IMR-90 (cell line): ENCODE data around the gene ZYG11B. TPM values are rescaled to one million over a fixed set of nuclear protein-coding genes. Genes with fewer than 3 reads are reported as not detected.

Experiments
- ATAC-seq: fragments of 200-7000 bp; cut with Tn5 transposase; 2 replicates; pipeline ENCODE4 v1.9.1; 2020; ENCODE audit warnings: low read depth, mild to moderate bottlenecking, moderate library complexity
- BruUV-seq: library from RNA; stranded (reverse); fragments of 400-500 nt; replicated peaks from 2 replicates; lab custom pipeline; 2021; lab: Mats Ljungman, UMichigan
- CTCF ChIA-PET: fragments of 300-600 bp; formaldehyde crosslinking; extraction: SDS; loops from one replicate; lab custom pipeline; 2021; ENCODE audit warnings: antibody characterized with exemption; lab: Yijun Ruan, JAX
- POLR2A ChIA-PET: fragments of 300-600 bp; sonication (Branson Sonifier 250); formaldehyde crosslinking; loops from one replicate; lab custom pipeline; 2022; ENCODE audit warnings: antibody characterized with exemption; ENCODE audit not compliant: unreplicated experiment; lab: Charles Lee
- DNase-seq: peaks from one replicate; pipeline ENCODE4 v3.0.0; 2013
- H2AFZ ChIP-seq: replicated peaks from 2 replicates; pipeline ENCODE3; 2013; ENCODE audit warnings: low read length, mild to moderate bottlenecking; ENCODE audit not compliant: poor library complexity
- H2AK5ac ChIP-seq: 2 replicates; pipeline ENCODE4 v1.6.1; 2013; ENCODE audit warnings: low read depth, low read length, inconsistent platforms
- H2AK9ac ChIP-seq: replicated peaks from 2 replicates; pipeline ENCODE3; 2013; ENCODE audit warnings: mild to moderate bottlenecking, low read depth, low read length, moderate library complexity; ENCODE audit not compliant: poor library complexity
- H2BK120ac ChIP-seq: 2 replicates; pipeline ENCODE4 v1.6.1; 2013; ENCODE audit warnings: low read depth, low read length, inconsistent platforms
- H2BK15ac ChIP-seq: 3 replicates; pipeline ENCODE4 v1.6.1; 2013; ENCODE audit warnings: low read depth, low read length, inconsistent platforms
- H2BK20ac ChIP-seq: 2 replicates; pipeline ENCODE4 v1.6.1; 2013; ENCODE audit warnings: low read depth, mild to moderate bottlenecking, inconsistent platforms, low read length, moderate library complexity
- H2BK5ac ChIP-seq: 2 replicates; pipeline ENCODE4 v1.6.1; 2013; ENCODE audit warnings: mild to moderate bottlenecking, low read depth, low read length, inconsistent platforms; ENCODE audit not compliant: poor library complexity, severe bottlenecking
- H3K14ac ChIP-seq: replicated peaks from 2 replicates; pipeline ENCODE4 v1.6.1; 2013; ENCODE audit warnings: low read depth, low read length, inconsistent platforms
- H3K18ac ChIP-seq: 2 replicates; pipeline ENCODE4 v1.6.1; 2013; ENCODE audit warnings: low read depth, low read length, control low read depth
- H3K23ac ChIP-seq: 2 replicates; pipeline ENCODE4 v1.6.1; 2013; ENCODE audit warnings: low read depth, low read length, inconsistent platforms
- H3K27ac ChIP-seq: 2 replicates; pipeline ENCODE4 v1.5.1; 2013; ENCODE audit warnings: mild to moderate bottlenecking, control low read depth, low read length; ENCODE audit not compliant: insufficient read depth
- H3K27me3 ChIP-seq: 2 replicates; pipeline ENCODE4 v1.6.1; 2013; ENCODE audit warnings: low read length; ENCODE audit not compliant: control insufficient read depth, insufficient read depth
- H3K36me3 ChIP-seq: 2 replicates; pipeline ENCODE4 v1.6.1; 2013; ENCODE audit warnings: low read length, mixed read lengths; ENCODE audit not compliant: control insufficient read depth, insufficient read depth
- H3K4ac ChIP-seq: 2 replicates; pipeline ENCODE4 v1.6.1; 2013; ENCODE audit warnings: low read depth, low read length, inconsistent platforms
- H3K4me1 ChIP-seq: 2 replicates; pipeline ENCODE4 v1.6.1; 2013; ENCODE audit warnings: low read length, mixed read lengths; ENCODE audit not compliant: control insufficient read depth, insufficient read depth
- H3K4me2 ChIP-seq: 2 replicates; pipeline ENCODE4 v1.6.1; 2013; ENCODE audit warnings: low read depth, mild to moderate bottlenecking, control low read depth, low read length, moderate library complexity
- H3K4me3 ChIP-seq: 2 replicates; pipeline ENCODE4 v1.5.1; 2013; ENCODE audit warnings: low read depth, mild to moderate bottlenecking, control low read depth, low read length, moderate library complexity; ENCODE audit not compliant: insufficient read depth
- H3K56ac ChIP-seq: 2 replicates; pipeline ENCODE4 v1.6.1; 2013; ENCODE audit warnings: low read length, inconsistent platforms; ENCODE audit not compliant: insufficient read depth; ENCODE audit errors: extremely low read depth
- H3K79me1 ChIP-seq, 2 experiments: 2 replicates each; pipeline ENCODE4 v1.6.1; 2013; ENCODE audit warnings: low read length in 2 of 2, inconsistent platforms in 1 of 2, low read depth in 1 of 2
- H3K9ac ChIP-seq: 2 replicates; pipeline ENCODE4 v1.6.1; 2013; ENCODE audit warnings: low read depth, low read length, control low read depth
- H3K9me1 ChIP-seq: 2 replicates; pipeline ENCODE4 v1.6.1; 2013; ENCODE audit warnings: low read length, inconsistent platforms; ENCODE audit not compliant: insufficient read depth
- H3K9me3 ChIP-seq: 2 replicates; pipeline ENCODE4 v1.6.1; 2013; ENCODE audit warnings: low read length; ENCODE audit not compliant: control insufficient read depth, insufficient read depth
- H4K20me1 ChIP-seq: 2 replicates; pipeline ENCODE4 v1.6.1; 2013; ENCODE audit warnings: low read length, inconsistent platforms; ENCODE audit not compliant: insufficient read depth
- H4K5ac ChIP-seq: 2 replicates; pipeline ENCODE4 v1.6.1; 2013; ENCODE audit warnings: mild to moderate bottlenecking, low read depth, low read length, control low read depth
- H4K8ac ChIP-seq, 2 experiments: 2 replicates each; pipeline ENCODE4 v1.6.1; 2013; ENCODE audit warnings: low read depth in 2 of 2, low read length in 2 of 2, control low read depth in 1 of 2, inconsistent platforms in 1 of 2
- H4K91ac ChIP-seq: 2 replicates; pipeline ENCODE4 v1.6.1; 2013; ENCODE audit warnings: low read depth, low read length, inconsistent platforms; ENCODE audit not compliant: insufficient read depth
- BHLHE40 ChIP-seq: fragments of 150-350 bp; IDR thresholded peaks from 2 replicates; pipeline ENCODE4 v1.6.1; 2016; ENCODE audit warnings: mild to moderate bottlenecking, low read depth, low read length
- CEBPB ChIP-seq: IDR thresholded peaks from 2 replicates; pipeline ENCODE4 v1.6.1; 2012; ENCODE audit warnings: low read depth, low read length, improper control_type of control experiment
- FOS ChIP-seq: fragments of 150-350 bp; IDR thresholded peaks from 2 replicates; pipeline ENCODE4 v1.6.1; 2016; ENCODE audit warnings: low read depth, low read length
- MAFK ChIP-seq: IDR thresholded peaks from 2 replicates; pipeline ENCODE4 v1.6.1; 2012; ENCODE audit warnings: low read depth, low read length, improper control_type of control experiment
- MXI1 ChIP-seq: IDR thresholded peaks from 2 replicates; pipeline ENCODE4 v1.6.1; 2012; ENCODE audit warnings: low read depth, mild to moderate bottlenecking, low read length, moderate library complexity, borderline replicate concordance
- NFE2L2 ChIP-seq: fragments of 150-350 bp; IDR thresholded peaks from 2 replicates; pipeline ENCODE4 v1.6.1; 2016; ENCODE audit warnings: low read depth, mild to moderate bottlenecking, low read length
- POLR2A ChIP-seq: IDR thresholded peaks from 2 replicates; pipeline ENCODE4 v1.6.1; 2012; ENCODE audit warnings: mild to moderate bottlenecking, low read depth, low read length
- RAD21 ChIP-seq: IDR thresholded peaks from 2 replicates; pipeline ENCODE4 v1.6.1; 2012; ENCODE audit warnings: low read length, improper control_type of control experiment
- RFX5 ChIP-seq: IDR thresholded peaks from 2 replicates; pipeline ENCODE4 v1.8.0; 2012; ENCODE audit warnings: low read depth, mild to moderate bottlenecking, low read length, moderate library complexity
- SMC3 ChIP-seq: fragments of 150-350 bp; IDR thresholded peaks from 2 replicates; pipeline ENCODE4 v1.6.1; 2016; ENCODE audit warnings: low read depth, mild to moderate bottlenecking, antibody characterized with exemption, low read length, moderate library complexity
- WGBS, 2 experiments: methylation state at CpG; one replicate each; pipeline versions ENCODE4 v1.1.5 to v1.1.7; 2013; ENCODE audit warnings: missing lambda C conversion rate in 2 of 2; ENCODE audit not compliant: insufficient read length in 1 of 2; ENCODE audit errors: extremely low coverage in 2 of 2; 5-methylcytosine and 5-hydroxymethylcytosine counted together
- dilution Hi-C: fragments of 300-500 bp; cut with HindIII; formaldehyde crosslinking; loops from one replicate; pipeline ENCODE4 v1.14.3; 2018; ENCODE audit warnings: low sequenced_read_pairs; ENCODE audit not compliant: unreplicated experiment
- in situ Hi-C: fragments of 300-500 bp; cut with MboI; formaldehyde crosslinking; loops from 3 replicates; pipeline ENCODE4 v1.14.3; 2019; ENCODE audit warnings: low sequenced_read_pairs, inconsistent platforms, mixed read lengths
- intact Hi-C: fragments of 100-400 bp; cut with micrococcal nuclease; formaldehyde crosslinking; loops from 2 replicates; pipeline ENCODE4 v1.10.0; 2022
- polyA plus RNA-seq, 3 experiments: library from polyadenylated mRNA; depleted of rRNA; stranded (reverse); fragments of >200 nt; gene quantifications; 2 replicates each; pipeline ENCODE4 v1.2.3, GENCODE V29; 2012; ENCODE audit warnings: low replicate concordance in 1 of 3
- total RNA-seq: library from RNA; depleted of rRNA; stranded (reverse); fragments of >200 nt; gene quantifications from 2 replicates; pipeline ENCODE4 v1.2.3, GENCODE V29; 2012
- TF ChIP-seq, protein P1 (sequence below): fragments of 150-350 bp; IDR thresholded peaks from 2 replicates; pipeline ENCODE4 v1.6.1; 2016; ENCODE audit warnings: low read depth, mild to moderate bottlenecking, low read length, moderate library complexity, borderline replicate concordance
- TF ChIP-seq, protein P2 (sequence below): conservative IDR thresholded peaks from 2 replicates; pipeline ENCODE4 v1.5.1; 2012; ENCODE audit warnings: mild to moderate bottlenecking, low read depth, low read length, improper control_type of control experiment
- TF ChIP-seq, protein P3 (sequence below): fragments of 150-350 bp; IDR thresholded peaks from 2 replicates; pipeline ENCODE4 v1.6.1; 2017; ENCODE audit warnings: mild to moderate bottlenecking, antibody characterized with exemption, low read length, low read depth

Gene ZYG11B
- total and polyA plus RNA-seq, 2 of the 4 experiments (the other 2 are of a cell fraction): 8.1 to 55.2 TPM

DNA sequence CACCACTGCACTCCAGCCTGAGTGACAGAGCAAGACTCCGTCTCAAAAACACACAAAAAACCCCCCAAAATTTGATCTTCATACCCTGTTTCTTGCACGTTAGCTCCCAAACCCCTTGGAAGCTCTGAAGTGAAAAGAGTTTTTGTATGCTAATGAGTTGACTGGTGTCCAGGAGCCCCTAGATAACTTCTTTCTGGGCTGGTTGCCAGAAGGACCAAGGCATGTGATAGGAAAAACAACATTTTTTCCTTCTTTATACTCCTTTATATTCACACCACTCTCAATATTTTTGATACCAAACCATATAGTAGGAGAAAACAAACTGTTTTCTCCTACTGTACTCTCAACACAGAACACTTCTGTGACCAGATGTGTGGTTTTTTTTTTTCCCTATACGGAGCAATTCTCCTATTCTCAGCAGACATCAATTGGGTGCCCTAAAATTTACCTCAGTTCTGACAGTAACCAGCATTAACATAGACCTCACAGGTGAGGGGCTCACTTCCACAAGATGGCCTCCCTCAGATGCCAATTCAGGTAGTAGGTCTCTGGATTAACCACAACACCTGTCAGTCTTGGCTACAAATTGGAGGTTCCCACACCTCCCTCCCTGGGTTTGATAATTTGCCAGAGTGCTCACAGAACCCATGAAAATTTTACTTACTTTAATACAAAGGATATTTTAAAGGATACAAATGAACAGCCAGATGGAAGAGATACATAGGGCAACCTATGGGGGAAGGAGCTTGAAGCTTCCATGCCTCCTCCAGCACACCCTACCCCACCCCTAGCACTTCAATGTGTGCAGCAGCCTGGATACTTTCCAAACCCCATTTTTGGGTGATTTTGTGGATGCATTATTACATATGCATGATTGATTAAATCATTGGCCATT, 25.6 kb downstream of the ZYG11B start:
- H3K9ac ChIP-seq: no peak overlapping the region
- no CpG with 5 or more reads among the region's 3 CpGs for WGBS, 2 experiments
- peaks cover 13% of the 10 kb centered on the region for H3K9me1 ChIP-seq
- H3K79me1 ChIP-seq: peaks cover 20 to 65% of the 10 kb centered on the region in 2 experiments
- H3K56ac ChIP-seq: 0 out of 2 replicates have a peak overlapping the region, but pooled peaks have one; percentile 7
- H3K27me3 ChIP-seq: no peaks in the 10 kb centered on the region
- in situ Hi-C loops: no loop called here
- ChIA-PET CTCF (interaction anchor here (0.6 kb wide), 1 partner anchor 21 kb away, joined by 4 read pairs; no protein-coding TSS in a partner anchor), POLR2A (no interaction called here)
- no peak overlapping the region for H3K27ac ChIP-seq
- H2BK5ac ChIP-seq: no peak overlapping the region
- H3K4me1 ChIP-seq: peaks cover 9% of the 10 kb centered on the region
- H3K23ac ChIP-seq: no peak overlapping the region
- H2AK5ac ChIP-seq: peak overlapping the region; percentile 24; the same call in 1 of the 2 replicates
- H2BK120ac ChIP-seq: no peak overlapping the region
- no peak overlapping the region for H4K91ac ChIP-seq
- no peak overlapping the region for H4K8ac ChIP-seq
- dilution Hi-C loops: no loop called here
- H3K9me3 ChIP-seq: no peaks in the 10 kb centered on the region
- H3K4ac ChIP-seq: peak overlapping the region; percentile 4; the same call in 1 of the 2 replicates
- ATAC-seq (peak; percentile 30), DNase-seq (peak; percentile 60)
- H2AK9ac ChIP-seq: no peak overlapping the region
- no peak overlapping the region for H3K4me3 ChIP-seq
- no peak for TF ChIP-seq FOS
- no peak for TF ChIP-seq MXI1
- no peak for TF ChIP-seq SMC3
- TF ChIP-seq BHLHE40: no peak
- TF ChIP-seq RFX5: no peak
- TF ChIP-seq, protein P1, sequence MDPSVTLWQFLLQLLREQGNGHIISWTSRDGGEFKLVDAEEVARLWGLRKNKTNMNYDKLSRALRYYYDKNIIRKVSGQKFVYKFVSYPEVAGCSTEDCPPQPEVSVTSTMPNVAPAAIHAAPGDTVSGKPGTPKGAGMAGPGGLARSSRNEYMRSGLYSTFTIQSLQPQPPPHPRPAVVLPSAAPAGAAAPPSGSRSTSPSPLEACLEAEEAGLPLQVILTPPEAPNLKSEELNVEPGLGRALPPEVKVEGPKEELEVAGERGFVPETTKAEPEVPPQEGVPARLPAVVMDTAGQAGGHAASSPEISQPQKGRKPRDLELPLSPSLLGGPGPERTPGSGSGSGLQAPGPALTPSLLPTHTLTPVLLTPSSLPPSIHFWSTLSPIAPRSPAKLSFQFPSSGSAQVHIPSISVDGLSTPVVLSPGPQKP: no peak
- TF ChIP-seq, protein P2, sequence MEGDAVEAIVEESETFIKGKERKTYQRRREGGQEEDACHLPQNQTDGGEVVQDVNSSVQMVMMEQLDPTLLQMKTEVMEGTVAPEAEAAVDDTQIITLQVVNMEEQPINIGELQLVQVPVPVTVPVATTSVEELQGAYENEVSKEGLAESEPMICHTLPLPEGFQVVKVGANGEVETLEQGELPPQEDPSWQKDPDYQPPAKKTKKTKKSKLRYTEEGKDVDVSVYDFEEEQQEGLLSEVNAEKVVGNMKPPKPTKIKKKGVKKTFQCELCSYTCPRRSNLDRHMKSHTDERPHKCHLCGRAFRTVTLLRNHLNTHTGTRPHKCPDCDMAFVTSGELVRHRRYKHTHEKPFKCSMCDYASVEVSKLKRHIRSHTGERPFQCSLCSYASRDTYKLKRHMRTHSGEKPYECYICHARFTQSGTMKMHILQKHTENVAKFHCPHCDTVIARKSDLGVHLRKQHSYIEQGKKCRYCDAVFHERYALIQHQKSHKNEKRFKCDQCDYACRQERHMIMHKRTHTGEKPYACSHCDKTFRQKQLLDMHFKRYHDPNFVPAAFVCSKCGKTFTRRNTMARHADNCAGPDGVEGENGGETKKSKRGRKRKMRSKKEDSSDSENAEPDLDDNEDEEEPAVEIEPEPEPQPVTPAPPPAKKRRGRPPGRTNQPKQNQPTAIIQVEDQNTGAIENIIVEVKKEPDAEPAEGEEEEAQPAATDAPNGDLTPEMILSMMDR: no peak
- no peak for TF ChIP-seq POLR2A
- TF ChIP-seq NFE2L2: no peak
- TF ChIP-seq MAFK: no peak
- TF ChIP-seq CEBPB: no peak
- no peak for TF ChIP-seq RAD21
- TF ChIP-seq, protein P3, sequence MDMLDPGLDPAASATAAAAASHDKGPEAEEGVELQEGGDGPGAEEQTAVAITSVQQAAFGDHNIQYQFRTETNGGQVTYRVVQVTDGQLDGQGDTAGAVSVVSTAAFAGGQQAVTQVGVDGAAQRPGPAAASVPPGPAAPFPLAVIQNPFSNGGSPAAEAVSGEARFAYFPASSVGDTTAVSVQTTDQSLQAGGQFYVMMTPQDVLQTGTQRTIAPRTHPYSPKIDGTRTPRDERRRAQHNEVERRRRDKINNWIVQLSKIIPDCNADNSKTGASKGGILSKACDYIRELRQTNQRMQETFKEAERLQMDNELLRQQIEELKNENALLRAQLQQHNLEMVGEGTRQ: no peak
- H2BK15ac ChIP-seq: no peak overlapping the region
- no peak overlapping the region for H2BK20ac ChIP-seq
- H3K14ac ChIP-seq: no peak overlapping the region
- H4K5ac ChIP-seq: no peak overlapping the region
- 0 out of 2 replicates have a peak overlapping the region, but pooled peaks have one; percentile 15 for H3K4me2 ChIP-seq
- H3K18ac ChIP-seq: no peak overlapping the region
- no peaks in the 10 kb centered on the region for H3K36me3 ChIP-seq
- H4K20me1 ChIP-seq: peaks cover 15% of the 10 kb centered on the region; the same call in 1 of the 2 replicates
- BruUV-seq: no TSS peak
- H2AFZ ChIP-seq: no peak overlapping the region
- intact Hi-C loops: no loop called here
